ENCODE results near the gene RELCH.

Gene RELCH

DNA sequence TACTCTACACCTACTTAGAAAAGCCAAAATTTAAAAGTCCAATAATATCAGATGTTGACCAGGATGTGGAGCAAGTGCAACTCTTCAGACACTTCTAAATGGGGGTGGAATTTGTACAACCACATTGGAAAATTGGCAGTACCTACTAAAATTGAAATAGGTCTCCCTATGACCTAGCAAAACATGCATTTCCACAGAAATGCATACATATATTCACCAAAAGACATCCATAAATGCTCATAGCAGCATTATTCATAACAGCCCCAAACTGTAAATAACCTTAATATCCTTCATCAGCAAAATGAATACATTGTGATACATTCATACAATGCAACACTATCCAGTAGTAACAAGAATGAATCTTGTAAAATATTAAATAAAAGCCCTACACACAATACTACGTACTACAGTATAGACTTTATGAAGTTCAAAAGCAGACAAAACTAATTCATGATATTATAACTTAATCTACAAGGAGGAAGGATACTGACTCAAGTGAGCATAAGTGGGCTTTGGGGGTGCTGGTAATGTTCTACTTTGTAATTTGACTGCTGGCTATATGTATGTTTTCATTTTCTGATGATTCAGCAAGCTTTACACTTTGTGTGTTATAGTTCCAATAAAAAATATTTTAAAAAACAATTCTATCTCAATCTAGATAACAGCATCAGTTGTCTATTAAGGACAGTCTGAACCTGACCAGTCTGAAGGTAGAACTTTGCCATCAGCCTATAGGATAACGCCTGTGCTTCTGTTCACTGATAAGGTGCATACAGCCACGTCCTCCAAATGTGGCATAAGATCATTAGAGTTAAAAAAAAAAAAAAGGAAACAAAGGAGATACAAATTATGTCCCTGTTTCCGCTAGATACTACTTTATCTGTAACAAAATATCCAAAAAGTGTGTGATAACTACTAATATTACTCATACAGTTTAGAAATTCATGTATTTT lies 131.4 kb downstream of the RELCH start:
- no peaks in the 10 kb centered on the region for H3K27me3 ChIP-seq (replicated peaks; ENCODE audit: control insufficient read depth, insufficient read depth, low read length)
- H3K4me3 ChIP-seq (replicated peaks; ENCODE audit: low read depth, low read length), result no peak overlapping the region
- no peak for DNase-seq (ENCODE audit: extremely low read depth, insufficient read length)
- TF ChIP-seq, protein P1, sequence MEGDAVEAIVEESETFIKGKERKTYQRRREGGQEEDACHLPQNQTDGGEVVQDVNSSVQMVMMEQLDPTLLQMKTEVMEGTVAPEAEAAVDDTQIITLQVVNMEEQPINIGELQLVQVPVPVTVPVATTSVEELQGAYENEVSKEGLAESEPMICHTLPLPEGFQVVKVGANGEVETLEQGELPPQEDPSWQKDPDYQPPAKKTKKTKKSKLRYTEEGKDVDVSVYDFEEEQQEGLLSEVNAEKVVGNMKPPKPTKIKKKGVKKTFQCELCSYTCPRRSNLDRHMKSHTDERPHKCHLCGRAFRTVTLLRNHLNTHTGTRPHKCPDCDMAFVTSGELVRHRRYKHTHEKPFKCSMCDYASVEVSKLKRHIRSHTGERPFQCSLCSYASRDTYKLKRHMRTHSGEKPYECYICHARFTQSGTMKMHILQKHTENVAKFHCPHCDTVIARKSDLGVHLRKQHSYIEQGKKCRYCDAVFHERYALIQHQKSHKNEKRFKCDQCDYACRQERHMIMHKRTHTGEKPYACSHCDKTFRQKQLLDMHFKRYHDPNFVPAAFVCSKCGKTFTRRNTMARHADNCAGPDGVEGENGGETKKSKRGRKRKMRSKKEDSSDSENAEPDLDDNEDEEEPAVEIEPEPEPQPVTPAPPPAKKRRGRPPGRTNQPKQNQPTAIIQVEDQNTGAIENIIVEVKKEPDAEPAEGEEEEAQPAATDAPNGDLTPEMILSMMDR (IDR thresholded peaks at IDR 0.05; ENCODE audit: insufficient read depth, low read length, poor library complexity, severe bottlenecking), result no peak
- H3K36me3 ChIP-seq (ENCODE audit: control insufficient read depth, insufficient read depth, low read length), result no peaks in the 10 kb centered on the region

DNA sequence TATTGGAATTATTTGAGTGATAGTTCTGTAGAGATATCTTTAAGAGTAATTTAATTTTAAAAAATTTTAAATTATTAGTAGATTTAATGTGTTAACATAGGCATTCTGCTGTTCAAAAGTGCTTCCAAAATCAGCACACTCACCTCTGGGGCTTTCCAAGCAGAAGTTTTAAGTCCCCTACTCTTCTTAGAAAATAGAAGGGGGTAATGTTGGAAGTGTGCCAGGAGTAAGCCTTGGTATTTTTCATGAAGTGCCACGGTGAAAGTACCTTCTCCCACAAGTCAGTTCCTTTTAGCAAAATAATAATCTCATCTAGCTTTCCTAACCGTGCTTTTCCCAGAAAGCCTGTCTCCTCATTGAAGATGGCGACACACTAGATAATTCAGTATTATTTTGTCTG lies 134.1 kb downstream of the RELCH start:
- no peak overlapping the region for H3K4me3 ChIP-seq (replicated peaks; ENCODE audit: low read depth, low read length)
- no peaks in the 10 kb centered on the region; the same call in 1 of the 2 replicates for H3K27me3 ChIP-seq (replicated peaks; ENCODE audit: control insufficient read depth, insufficient read depth, low read length)
- H3K36me3 ChIP-seq (ENCODE audit: control insufficient read depth, insufficient read depth, low read length), result no peaks in the 10 kb centered on the region
- no peak for DNase-seq (ENCODE audit: extremely low read depth, insufficient read length)
- TF ChIP-seq, protein P1 (IDR thresholded peaks at IDR 0.05; ENCODE audit: insufficient read depth, low read length, poor library complexity, severe bottlenecking), result no peak

DNA sequence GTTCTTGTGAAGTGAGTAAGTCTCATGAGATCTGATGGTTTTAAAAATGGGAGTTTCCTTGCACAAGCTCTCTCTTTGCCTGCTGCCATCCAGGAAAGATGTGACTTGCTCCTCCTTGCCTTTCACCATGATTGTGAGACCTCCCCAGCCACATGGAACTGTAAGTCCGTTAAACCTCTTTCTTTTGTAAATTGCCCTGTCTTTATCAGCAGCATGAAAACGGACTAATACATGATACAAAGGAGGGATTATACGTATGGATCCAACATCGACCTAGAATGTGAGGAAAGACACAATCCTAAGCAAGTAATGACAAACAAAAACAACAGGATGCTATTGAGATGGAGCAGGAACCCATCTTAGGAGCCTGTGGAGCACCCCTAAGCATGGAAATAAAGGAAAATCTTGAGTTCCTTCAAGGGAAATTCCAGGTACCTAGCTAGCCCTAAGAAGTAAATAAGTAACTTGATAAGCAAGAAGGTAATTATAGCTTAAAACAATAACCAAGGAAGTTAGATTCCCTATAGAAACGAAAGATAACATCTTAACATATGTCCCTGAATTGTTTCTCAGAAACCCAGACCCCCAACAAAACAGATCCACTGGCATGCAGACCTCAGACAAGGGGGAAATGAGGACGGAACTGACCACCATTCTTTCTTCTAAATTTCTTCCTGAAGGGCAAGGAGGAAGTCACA lies 136.6 kb downstream of the RELCH start:
- no peak for DNase-seq (ENCODE audit: extremely low read depth, insufficient read length)
- Histone ChIP-seq H3K27me3 (replicated peaks; ENCODE audit: control insufficient read depth, insufficient read depth, low read length) (no peaks in the 10 kb centered on the region; the same call in 1 of the 2 replicates), H3K4me3 (replicated peaks; ENCODE audit: low read depth, low read length) (no peak overlapping the region), H3K36me3 (ENCODE audit: control insufficient read depth, insufficient read depth, low read length) (no peaks in the 10 kb centered on the region)
- TF ChIP-seq, protein P1 (IDR thresholded peaks at IDR 0.05; ENCODE audit: insufficient read depth, low read length, poor library complexity, severe bottlenecking), result no peak

DNA sequence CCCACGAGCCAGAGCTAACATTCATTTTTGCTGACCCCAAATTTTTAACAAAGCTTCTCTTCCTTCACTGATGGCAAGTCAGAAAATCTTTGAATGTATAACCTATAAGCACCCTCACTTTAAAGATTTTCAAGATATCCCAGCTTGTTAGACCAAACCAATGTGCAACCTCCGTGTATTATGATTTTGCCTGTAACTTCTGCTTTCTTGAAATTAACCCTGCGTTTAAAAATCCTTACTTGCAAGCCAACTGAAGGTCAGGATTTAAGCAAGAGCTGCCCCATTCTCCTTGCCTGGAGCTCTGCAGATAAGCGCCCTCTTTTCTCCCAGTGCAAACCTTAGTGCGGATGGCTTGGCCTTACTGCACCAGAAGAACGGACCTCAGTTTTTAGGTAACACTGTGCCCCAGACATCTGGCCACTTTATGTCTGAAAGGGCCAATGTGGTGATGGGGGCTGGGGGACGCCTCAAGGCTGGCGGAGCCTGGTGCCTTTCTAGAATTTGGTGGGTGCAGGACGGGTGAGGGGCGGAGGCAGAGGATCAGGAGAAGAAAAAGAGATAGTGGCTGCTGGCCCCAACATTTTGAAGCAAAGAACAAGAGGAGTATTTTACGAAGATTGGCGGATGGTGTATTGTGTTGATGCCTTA lies 137.2 kb downstream of the RELCH start:
- TF ChIP-seq, protein P1 (IDR thresholded peaks at IDR 0.05; ENCODE audit: insufficient read depth, low read length, poor library complexity, severe bottlenecking), result no peak
- Histone ChIP-seq H3K4me3 (replicated peaks; ENCODE audit: low read depth, low read length) (no peak overlapping the region; the same call in 1 of the 2 replicates), H3K27me3 (replicated peaks; ENCODE audit: control insufficient read depth, insufficient read depth, low read length) (no peaks in the 10 kb centered on the region; the same call in 1 of the 2 replicates), H3K36me3 (ENCODE audit: control insufficient read depth, insufficient read depth, low read length) (no peaks in the 10 kb centered on the region)
- DNase-seq (ENCODE audit: extremely low read depth, insufficient read length), result no peak

DNA sequence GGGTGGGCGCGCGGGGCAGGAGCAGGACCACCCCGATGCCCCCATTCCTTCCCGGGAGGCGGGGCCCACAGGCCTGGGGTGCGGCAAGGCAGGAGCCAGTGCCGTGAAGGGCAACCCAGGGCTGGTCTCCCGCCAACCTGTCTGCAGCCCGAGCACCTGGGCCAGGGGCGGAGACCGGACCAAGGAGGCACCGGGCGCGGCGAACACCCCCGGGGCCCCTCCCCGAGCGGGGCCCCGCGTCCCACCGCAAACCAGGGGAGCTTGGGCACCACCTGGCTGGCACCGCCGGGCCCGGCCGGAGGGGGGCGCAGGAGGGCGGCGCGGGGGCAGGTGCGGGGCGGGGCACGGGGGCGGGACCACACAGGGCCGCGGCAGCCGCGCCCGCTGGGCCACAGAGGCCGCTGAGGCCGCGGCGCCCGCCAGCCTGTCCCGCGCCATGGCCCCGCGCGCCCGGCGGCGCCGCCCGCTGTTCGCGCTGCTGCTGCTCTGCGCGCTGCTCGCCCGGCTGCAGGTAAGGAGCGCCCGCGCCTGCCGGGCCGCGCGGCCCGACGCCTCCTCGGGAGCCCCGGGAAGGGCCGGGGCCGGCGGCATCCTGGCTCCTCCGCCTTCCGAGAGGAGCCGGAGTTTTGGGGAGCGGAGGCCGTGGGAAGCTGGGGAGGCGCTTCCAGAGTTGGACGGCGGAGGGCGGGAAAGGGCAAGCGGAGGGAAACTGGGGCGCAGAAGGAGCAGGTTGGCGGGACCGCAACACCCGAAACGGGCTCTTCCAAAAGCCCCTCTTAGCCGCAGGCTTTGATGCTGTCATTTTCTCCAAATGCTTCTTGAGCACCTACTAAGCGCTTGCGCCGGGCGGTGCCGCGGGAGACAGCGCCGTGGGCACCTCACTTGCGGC lies 138.1 kb downstream of the RELCH start, which contains the start of gene TNFRSF11A:
Gene TNFRSF11A, plus strand, starts transcription at position 394 of the 889 bp plus-strand sequence. Its CDS starts 43 bp downstream, at position 437.
- DNase-seq (ENCODE audit: extremely low read depth, insufficient read length), result peak; percentile 62
- peak within 1 kb of the TSS; percentile 67 for H3K4me3 ChIP-seq (replicated peaks; ENCODE audit: low read depth, low read length)
- TF ChIP-seq, protein P1 (IDR thresholded peaks at IDR 0.05; ENCODE audit: insufficient read depth, low read length, poor library complexity, severe bottlenecking), result peak; percentile 2

More for the DNA sequence above, 138.1 kb downstream of the RELCH start, which contains the start of gene TNFRSF11A:
- no peaks in the 10 kb centered on the region; the same call in 1 of the 2 replicates for H3K27me3 ChIP-seq (replicated peaks; ENCODE audit: control insufficient read depth, insufficient read depth, low read length)
- H3K36me3 ChIP-seq (ENCODE audit: control insufficient read depth, insufficient read depth, low read length), result no peaks in the 10 kb centered on the region
